Measurements from ENCODE around the gene HIPK4.

HIPK4 gene

DNA sequence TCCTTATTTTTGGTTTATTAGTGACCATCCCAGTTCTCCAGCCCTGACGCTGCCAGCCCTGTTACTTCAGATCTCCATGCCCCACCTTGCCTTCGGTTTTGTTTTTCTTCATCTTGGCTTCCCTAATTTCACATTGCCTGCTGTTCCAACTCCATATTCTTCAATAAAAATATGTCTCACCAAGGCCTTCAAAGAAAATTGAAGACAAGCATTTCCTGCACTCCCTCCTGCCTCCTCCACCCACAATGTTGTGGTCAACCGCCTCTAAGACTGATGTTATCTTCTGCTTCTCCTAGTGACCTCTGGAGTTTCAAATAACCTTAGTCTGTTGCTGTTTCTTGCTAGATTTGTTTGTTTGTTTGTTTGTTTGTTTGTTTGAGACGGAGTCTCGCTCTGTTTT lies 26.9 kb downstream of the HIPK4 start:
- no peak for DNase-seq

DNA sequence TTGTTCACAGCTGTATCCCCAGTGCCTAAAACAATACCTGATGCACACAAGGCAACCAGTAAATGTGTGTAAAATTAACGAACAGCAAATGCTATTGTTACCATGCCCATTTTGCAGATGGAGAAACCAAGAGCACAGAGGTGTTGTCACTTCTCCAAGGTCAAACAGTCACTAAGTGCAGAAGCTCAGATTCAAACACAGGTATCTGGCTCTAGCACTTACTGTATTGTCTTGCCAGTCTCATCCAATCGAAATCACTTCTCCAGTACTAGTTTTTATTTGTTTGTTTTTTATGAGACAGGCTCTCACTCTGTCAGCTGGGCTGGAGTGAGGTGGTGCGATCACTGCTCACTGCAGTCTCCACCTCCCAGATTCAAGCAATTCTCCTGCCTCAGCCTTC lies 27.8 kb downstream of the HIPK4 start:
- DNase-seq, result no peak

DNA sequence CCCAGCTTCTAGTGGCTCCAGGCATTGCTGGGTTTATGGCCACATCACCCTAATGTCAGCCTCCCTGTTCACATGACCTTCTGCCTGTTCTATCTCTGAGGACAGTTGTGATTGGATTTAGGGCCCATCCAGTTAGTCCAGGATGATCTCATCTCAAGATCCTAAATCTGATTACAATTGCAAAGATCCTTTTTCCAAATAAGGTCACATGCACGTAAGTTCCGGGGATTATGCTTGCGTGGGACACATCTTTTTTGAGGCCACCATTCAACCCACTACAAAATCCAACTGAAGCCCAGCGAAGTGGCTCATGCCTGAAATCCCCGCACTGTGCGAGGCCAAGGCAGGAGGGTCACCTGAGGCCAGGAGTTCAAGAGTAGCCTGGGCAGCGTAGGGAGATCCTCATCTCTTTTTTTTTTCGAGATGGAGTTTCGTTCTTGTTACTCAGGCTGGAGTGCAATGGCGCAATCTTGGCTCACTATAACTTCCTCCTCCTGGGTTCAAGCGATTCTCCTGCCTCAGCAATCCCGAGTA lies 29.2 kb downstream of the HIPK4 start:
- no peak for DNase-seq

DNA sequence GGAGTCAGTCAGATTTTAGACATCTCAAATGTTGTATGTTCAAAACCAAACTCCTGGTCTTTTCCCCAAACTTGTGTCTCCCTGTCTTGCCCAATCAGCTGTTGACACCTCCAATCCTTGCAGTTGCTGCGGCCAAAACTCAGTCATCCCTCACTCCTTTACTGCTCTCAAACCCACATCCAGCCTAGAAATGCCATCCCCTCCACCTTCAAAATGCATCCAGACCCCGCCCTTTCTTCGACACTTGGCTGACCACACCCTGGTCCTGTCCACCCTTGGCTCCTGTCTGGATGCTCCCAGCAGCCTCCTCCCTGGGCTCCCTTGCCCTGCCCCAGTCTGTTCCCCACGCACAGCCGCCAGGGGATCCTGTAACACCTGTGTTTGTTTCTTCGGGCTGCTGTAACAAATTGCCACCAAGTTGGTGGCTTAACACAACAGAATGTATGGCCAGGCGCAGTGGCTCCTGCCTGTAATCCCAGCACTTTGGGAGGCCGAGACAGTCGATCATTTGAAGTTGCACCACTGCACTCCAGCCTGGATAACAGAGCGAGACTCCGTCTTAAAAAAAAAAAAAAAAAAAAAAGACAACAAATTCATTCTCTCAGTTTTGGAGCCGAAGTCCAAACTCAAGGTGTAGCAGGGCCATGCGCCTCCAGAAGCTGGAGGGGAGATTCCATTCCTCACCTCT lies 29.8 kb downstream of the HIPK4 start:
- DNase-seq, result no peak

DNA sequence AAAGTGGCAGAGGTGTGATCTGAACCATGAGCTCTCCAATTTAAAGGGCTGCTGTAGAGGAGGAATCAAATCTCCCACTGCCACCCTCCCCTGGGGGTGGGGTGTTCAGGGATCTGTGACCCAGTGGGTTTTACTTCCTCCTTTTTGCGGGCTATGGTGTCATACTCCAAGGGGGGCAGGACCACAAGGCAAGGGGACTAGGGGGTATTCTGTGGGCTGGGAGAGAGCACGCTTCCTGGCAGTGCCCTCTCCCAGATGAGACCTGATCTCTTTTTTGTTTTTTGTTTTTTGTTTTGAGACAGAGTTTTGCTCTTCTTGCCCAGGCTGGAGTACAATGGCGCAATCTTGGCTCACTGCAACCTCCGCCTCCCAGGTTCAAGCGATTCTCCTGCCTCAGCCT lies 31.2 kb downstream of the HIPK4 start:
- no peak for DNase-seq

DNA sequence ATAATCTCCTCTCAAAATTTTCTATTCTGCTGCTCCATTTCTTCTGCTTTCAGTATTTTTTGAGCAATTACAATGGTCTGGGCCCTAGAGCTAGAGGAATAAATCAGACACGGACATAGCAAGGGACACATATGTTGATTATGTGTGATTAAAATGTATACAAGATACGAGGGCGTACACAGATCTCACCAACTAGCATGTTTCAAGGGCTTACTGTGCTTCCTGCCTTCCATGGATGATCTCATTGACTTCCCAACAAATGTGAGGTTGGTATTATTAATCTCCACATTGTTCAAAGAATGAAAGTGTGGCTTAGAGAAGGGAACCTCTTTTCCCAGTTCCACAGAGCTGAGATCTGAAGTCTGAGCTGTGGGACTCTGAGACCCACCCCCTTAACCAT lies 32.3 kb downstream of the HIPK4 start:
- DNase-seq, result no peak

DNA sequence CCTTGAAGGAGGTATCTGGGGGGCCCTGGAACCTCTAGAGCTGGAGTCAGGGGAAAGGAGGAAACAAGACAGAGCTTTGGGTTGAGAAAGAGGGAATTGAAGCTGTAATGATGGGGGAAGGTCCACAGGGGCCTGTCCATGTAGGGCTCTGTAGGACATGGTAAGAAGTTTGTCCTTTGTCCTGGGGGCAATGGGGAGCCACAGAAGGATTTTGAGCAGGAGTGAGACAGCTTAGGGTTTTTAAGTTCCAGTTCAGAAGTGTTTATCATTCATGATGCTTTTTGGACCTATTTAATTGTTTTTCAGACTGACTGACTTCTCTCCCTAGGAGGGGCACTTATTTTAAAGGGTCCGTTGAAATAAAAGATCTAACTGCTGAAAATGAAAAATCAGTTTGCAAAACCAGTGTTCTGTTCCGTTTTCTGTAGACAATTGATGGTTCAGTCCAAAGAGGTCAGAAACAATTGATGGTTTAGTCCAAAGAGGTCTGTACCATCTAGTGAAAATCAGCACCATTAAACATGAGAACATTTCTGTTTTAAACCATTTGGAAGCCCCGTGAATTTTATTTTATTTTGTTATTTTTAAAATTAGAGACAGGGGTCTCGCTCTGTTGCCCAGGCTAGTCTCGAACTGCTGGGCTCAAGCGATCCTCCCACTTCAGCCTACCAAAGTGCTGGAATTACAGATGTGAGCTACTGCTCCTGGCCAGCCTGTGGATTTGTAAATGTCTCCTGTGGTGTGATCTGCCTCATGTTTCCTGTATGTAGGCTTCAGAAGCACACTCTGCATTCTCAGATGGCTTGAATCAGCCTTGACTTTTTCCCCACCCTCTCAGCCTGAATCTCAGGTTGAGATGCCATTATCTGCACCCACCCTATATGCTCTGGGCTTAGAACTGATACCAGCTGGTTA lies 33.0 kb downstream of the HIPK4 start:
- DNase-seq, result no peak

DNA sequence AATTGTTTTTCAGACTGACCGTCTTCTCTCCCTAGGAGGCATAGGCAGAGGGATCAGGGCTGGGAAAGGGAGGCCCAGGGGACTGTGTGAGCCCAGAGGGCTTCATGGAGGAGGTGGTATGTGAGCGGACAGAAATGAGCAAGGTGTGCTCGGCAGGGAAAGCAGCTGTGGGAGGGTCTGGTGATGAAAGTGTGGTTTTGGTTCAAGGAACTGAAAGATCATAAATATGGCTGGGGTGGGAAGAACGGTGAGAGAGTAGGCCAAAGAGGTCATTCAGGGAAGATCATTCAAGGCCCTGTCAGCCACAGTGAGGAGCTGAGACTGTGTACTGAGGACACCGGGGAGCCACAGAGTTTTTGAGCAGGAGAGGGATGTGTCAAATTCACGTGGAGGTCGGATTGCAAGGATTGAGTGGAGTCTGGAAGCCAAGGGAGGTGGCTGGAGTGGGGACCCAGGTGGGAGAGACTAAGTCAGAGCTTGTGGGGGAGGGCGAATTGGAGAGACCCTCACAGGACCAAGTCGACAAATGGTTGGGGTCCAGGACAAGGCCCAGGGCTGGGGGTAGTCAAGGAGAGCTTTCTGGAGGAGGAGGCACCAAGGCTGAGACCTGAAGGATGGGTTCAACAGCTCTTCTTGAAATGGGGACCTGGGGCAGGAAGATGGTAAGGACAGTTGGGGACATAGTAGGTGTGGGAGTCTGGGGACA lies 33.9 kb downstream of the HIPK4 start:
- DNase-seq, result no peak

DNA sequence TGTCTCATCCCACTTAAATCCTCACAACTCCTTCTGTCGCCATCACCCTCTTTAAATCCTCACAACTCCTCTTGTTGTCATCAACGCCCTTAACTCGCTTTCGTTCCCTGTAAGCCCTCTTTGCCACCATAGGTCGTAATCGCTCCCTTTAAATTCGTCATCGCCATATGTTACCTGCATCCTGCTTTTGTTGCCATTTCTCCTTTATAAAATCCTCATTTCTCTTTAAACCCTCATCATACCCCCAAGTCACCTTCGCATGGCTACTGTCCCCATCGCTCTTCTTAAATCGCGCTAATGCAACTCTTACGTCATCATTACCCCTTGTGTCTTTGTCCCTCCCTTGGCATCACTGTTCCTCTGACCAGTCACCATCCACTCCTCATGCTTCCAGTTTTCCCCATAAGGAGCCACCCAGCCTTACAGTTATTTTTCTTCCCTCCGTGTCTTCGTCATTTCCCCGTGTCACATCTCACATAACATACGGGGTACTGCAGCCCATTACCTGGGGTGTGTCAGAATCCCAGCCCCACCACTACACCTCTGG lies 40.9 kb downstream of the HIPK4 start:
- DNase-seq, result no peak

DNA sequence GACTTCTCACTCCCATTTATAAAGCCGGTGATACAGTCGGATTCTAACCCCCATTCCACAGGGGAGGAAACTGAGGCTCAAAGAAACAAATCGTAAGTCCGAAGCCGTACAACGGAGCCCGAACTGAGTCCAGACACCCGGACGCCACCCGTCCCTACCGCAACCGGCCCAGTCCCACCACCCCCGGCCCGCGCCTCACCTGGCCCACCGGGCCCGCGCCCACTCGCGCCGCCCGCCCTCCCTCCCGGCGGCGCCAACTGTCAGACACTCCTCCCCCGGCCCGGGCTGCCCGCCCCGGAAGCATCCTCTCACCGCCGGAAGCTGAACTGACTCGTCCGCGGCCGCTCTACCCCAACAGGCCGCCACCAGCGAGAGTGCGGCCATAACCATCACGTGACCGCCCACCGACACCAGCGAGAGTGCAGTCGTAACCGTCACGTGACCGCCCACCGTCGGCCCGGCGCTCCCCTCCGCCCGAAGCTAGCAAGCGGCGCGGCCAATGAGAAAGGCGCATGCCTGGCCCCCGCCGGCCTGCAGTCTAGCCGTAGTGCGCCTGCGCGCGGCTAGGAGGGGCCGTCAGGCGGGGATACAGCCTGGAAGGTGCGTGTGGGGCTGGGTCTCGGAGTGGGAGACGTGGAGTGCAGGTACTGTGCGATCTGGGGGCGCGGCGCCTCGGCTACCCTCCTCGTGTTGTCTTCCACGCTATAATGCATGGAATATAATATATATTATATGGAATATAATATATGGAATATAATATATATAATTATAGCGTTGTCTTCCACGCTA lies 41.7 kb downstream of the HIPK4 start, which contains the start of the genes C19orf47 and PLD3:
TSS of gene C19orf47 (minus strand) at position 273 of the 789 bp plus-strand sequence. CDS start 6,540 bp downstream, outside the sequence.
TSS of gene PLD3 (plus strand) at position 571 of the 789 bp plus-strand sequence. CDS start 17,789 bp downstream, outside the sequence.
- DNase-seq, result peak; percentile 96

DNA sequence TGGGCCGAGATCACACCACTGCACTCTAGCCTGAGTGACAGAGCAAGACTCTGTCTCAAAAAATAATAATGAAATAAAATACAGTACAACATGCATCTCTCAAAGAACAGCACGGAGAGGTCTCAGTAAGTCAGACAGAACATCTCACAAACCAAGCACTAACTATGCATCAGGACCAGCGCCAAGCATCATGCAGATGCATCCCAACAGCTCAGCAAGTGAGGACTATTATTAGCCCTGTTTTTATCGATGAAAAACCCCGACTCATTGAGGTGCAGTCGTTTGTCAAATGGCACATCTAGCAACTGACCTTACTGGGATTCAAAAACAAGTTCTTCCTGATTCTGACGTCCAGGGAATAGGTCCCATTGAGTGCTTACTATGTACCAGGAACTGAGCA lies 45.6 kb downstream of the HIPK4 start:
- DNase-seq, result no peak

DNA sequence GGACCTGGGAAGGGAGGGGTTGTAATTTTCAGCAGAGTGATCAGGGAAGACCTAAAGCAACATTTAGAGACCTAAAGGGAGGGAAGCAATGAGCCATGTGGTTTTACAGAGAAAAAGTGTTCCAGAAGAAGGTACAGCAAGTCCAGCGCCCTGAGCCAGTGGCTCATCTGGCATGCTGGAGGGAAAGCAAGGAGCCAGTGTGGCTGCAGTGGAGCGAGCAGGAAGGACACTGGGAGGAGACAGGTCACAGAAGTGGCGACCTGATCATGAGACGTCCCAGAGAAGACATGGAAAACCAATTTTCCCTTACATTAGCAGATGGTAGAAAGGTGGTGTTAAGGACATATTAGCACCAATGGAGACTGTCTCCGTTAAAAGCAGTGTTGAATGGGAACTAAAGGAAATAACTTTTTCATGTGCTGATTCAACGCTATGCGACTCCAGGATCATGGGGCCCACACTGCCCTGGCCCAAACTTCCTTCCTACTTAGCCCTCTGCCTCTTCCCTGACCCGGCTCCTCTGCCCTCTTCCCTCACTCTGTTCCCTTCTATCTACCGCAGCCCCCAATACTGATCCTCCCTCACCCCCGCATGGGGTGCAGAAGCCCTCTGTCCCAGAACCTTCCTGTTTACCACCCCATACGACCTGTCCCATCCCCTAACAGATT lies 47.2 kb downstream of the HIPK4 start:
- DNase-seq, result no peak

DNA sequence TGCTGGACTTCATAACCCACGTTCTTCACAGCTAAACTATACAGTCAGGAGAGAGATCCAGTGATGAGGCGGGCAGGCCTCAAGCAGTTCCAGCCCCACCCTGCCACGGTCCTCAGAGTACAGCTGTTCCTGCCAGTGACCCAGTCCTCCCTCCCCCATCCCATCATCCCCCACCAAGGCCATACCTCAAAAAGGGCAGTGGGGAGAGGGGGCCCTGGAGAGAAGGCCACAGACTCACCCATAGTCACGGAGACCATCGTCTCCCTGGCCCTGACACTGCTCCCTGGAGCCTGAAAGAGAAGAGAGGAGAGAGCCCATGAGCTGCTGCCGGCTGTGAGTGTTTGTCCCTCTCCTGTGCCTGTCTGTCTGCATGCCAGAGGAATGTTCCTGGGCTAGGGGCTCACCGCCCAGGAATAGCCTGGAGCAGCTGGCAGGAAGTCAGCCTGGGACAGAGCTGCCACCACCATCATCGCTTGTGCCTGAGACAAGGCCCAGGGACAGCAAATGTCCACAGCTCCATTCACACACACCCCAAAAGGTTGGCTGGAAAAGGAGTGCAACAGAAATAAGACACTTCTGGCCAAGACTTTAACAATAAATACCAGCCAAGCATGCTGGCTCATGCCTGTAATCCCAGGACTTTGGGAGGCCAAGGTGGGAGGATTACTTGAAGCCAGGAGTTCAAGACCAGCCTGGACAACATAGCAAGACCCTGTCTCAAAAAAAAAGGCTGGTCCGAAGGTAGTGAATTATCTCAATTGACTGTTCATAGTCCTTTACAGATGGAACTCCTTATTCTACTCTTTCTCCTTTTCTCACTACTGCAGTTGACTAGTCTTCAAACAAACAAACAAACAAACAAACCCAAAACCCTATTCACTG lies 48.1 kb downstream of the HIPK4 start:
- no peak for DNase-seq

DNA sequence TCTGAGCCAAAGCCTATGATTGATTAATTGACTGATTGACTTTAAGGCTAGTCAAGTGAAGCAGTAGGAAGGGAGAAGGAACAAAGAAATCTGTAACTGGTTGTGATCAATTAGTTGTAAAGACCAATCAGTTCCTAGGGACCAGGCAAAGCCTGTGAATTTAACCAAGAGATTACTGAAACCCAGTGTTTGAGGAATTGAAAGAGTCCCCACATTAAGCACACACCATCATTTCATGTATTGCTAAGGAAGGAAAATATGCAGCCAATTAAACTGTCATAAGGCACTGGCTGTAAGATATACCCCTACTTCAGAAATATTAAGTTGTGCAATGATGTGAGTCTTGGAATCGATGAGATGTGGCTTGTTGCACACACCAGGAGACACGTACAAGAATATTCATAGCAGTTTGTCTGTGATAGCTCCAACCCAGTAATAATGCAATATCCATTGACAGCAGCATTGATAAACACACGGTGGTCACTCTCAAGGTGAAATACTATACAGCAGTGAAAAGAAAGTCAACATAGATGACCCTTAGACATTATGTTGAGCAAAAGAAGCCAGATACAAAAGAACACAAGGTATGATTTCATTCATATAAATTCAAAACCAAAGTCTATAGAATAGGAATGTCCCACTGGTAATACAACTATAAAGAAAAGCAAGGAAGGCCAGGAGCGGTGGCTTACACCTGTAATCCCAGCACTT lies 50.8 kb downstream of the HIPK4 start:
- no peak for DNase-seq

DNA sequence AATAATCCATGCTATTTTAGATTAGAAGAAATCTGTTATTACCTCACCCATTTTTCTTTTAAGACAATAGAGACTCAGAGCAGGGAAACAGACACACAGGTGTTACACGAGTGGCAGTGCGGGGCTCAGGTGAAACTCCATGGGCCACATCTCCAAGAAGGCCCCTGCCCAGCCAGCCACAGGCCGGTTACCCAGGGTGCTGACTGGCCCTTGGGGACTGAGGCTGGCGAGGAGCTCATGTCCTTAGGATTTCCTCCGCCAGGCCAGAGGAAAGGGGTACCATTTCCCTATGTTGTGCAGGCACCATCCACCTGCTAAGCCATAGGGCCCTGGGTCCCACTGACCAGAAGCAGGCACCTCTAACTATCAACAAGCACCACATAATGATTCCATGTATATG lies 52.4 kb downstream of the HIPK4 start:
- DNase-seq, result no peak

DNA sequence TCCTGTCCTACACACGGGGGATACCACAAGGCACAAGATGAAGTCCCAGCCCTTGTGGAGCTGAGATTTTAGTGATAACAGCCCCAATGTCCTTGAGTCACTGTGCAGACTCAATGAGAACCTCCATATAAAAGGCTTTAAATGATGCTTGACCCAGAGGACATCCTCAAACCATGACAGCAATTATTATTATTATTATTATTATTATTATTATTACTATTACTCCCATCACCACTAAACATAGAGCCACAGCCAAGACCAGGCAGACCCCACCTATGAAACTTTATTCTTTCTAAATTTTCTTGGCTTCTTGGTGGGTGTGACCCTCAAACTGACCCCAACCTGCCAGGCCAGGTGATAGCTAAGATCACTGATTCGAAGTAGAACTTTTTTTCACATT lies 52.9 kb downstream of the HIPK4 start:
- DNase-seq, result no peak

DNA sequence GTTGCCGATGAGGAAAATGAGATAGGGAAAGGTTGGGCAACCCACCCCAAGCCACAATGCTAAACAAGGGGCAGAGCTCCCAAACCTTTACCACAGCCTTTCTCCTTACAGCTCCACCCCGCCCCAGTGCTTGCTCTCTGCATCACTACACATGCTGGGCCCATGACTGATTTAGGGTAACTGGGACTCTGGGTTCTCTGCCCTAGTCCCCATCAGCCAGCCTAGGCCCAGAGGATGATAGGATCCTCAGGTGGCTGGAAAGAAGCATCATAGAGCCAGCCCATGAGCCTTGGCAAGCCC lies 53.4 kb downstream of the HIPK4 start:
- no peak for DNase-seq

DNA sequence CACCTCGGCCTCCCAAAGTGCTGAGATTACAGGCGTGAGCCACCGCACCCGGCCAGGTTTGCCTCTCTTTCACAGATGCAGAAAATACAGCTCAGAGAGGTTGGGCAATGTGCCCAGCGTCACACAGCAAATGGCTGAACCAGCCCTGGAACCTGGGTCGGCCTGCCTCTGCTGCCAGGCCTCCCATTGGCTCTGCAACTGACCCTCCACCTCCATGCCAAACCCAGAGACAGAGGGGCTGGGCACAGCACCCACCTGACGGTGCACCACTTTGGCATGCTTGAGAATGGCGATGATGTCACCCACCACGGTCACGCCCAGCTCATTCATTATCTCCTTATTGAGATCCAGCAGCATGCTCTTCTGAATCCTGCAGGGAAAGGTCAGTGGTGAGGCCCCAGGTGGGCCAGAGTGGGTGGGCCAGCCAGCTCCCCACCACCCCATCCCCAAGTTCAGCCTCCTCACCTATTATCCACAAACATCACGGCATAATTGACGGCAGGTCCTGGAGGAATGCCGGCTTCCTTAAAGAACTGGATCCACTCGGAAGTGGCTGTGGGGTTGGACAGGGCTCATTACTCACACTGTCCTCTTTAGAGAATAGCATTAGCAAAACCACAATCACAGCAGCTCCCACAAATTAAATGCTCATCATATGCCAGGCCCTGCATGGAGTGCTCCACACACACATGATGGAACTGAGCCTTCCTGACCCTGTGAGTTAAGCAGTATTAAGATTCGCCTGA lies 54.0 kb downstream of the HIPK4 start:
- no peak for DNase-seq

DNA sequence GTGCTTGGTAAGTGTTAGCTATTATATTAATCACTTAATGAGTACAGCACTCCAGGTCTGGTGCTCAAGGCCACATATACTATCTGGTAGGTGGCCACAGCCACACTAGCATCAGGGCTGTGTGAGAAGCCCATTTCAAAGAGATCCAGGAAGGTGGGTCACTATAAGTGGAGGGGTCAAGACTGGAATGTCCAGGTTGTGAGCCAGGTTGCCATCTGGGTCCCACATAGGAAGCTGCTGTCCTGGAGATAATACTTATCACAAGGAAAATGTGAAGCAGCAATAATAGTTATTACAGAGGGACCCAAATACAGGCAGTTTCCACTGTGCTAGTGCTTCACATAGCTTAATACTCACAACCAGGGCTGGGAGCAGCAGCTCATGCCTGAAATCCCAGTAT lies 54.9 kb downstream of the HIPK4 start:
- DNase-seq, result no peak

All from activated T-cell treated with anti-CD3 and anti-CD28 coated beads for 4 hours (primary cell).